ENCODE measurements around the gene SYCP3. TPM values are rescaled to one million over a fixed set of nuclear protein-coding genes. Genes with fewer than 3 reads are reported as not detected.

The SYCP3 gene
- total RNA-seq, 1 experiment from 2014 or later = 0.31 TPM

DNA sequence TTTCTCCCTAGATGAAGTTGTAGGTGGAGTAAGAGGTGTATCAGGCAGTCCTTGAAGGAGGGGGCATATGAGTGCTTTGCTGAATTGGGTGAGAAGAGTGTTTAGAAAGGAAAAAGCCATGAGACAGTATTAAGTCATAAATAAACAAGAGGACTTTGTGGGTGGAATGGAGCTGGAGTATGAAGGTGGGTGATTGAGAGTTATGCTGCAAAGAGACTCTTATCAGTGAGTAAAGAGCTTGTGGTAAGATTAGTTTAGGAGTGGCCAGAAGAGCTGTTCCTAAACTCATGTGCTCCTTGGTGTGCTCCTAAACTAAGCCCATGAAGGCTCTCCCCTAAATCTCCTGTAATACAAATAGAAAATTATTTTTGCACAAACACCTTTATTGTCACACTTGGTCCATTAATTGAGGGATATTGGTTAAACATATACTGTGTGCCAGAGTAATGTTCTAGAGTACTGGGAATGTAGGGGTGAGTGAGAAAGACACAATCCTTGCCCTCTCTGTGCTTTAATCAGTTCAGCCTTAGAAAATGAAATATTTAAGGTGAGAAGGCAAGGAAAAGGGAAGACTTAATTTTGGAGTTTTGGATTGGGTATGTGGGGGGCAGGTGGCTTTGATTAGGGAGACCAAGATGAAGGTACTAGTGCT, 32.0 kb downstream of the SYCP3 start:
- H3K4me2 ChIP-seq (ENCODE audit: insufficient read depth, insufficient read length, low read length) = no peak overlapping the region
- H3K4ac ChIP-seq (ENCODE audit: low read depth, low read length) = no peak overlapping the region
- no peak overlapping the region for H4K8ac ChIP-seq (replicated peaks; ENCODE audit: insufficient read length, low read depth, low read length)
- H3K4me1 ChIP-seq (ENCODE audit: insufficient read depth, low read length) = no peaks in the 10 kb centered on the region
- Mint-ChIP-seq H3K36me3 (ENCODE audit: insufficient read depth in 1 of 3, low read depth in 3 of 3) (no peaks in the 10 kb centered on the region), H3K9me3 (no peaks in the 10 kb centered on the region), H3K27me3 (ENCODE audit: low read depth) (no peaks in the 10 kb centered on the region), H3K4me3 (no peak overlapping the region), H3K27ac (peak overlapping the region in 2 of 3 experiments; percentile 25 to 35; a peak in 3 of 7 replicates), H3K4me1 (peaks cover 8 to 12% of the 10 kb centered on the region in 2 experiments; a peak in 3 of 4 replicates)
- H2BK12ac ChIP-seq (ENCODE audit: insufficient read length, low read depth, low read length) = no peak overlapping the region
- H4K20me1 ChIP-seq (ENCODE audit: control insufficient read depth, insufficient read depth, insufficient read length) = no peaks in the 10 kb centered on the region
- no peak overlapping the region for H3K18ac ChIP-seq (ENCODE audit: insufficient read length, low read depth, low read length)
- no peaks in the 10 kb centered on the region for H3K9me3 ChIP-seq (ENCODE audit: control insufficient read depth, low read depth, low read length)
- H3K23ac ChIP-seq (ENCODE audit: insufficient read length, low read depth, low read length) = no peak overlapping the region
- no peak overlapping the region for H2AFZ ChIP-seq (ENCODE audit: low read length)
- TF ChIP-seq, protein P1, sequence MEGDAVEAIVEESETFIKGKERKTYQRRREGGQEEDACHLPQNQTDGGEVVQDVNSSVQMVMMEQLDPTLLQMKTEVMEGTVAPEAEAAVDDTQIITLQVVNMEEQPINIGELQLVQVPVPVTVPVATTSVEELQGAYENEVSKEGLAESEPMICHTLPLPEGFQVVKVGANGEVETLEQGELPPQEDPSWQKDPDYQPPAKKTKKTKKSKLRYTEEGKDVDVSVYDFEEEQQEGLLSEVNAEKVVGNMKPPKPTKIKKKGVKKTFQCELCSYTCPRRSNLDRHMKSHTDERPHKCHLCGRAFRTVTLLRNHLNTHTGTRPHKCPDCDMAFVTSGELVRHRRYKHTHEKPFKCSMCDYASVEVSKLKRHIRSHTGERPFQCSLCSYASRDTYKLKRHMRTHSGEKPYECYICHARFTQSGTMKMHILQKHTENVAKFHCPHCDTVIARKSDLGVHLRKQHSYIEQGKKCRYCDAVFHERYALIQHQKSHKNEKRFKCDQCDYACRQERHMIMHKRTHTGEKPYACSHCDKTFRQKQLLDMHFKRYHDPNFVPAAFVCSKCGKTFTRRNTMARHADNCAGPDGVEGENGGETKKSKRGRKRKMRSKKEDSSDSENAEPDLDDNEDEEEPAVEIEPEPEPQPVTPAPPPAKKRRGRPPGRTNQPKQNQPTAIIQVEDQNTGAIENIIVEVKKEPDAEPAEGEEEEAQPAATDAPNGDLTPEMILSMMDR (conservative IDR thresholded peaks at IDR 0.05) = no peak
- no peak overlapping the region for H2BK5ac ChIP-seq (ENCODE audit: insufficient read length, low read length)
- DNase-seq = no peak
- H3K23me2 ChIP-seq (ENCODE audit: insufficient read length, low read depth, low read length, poor library complexity, severe bottlenecking) = no peaks in the 10 kb centered on the region
- no peak overlapping the region for H3K56ac ChIP-seq (ENCODE audit: insufficient read length, low read depth, low read length)
- no peaks in the 10 kb centered on the region for H3K79me2 ChIP-seq (ENCODE audit: insufficient read depth, low read length)
- no peak overlapping the region for H2BK120ac ChIP-seq (ENCODE audit: low read depth, low read length, poor library complexity, severe bottlenecking)
- no peak overlapping the region for H3K14ac ChIP-seq (ENCODE audit: insufficient read depth, low read length)
- no peak overlapping the region for H2BK15ac ChIP-seq (ENCODE audit: low read depth, low read length)
- H3K27ac ChIP-seq (ENCODE audit: insufficient read length, low read depth, low read length) = no peak overlapping the region
- H3K27me3 ChIP-seq (ENCODE audit: insufficient read depth, low read length) = no peaks in the 10 kb centered on the region
- H2AK5ac ChIP-seq (ENCODE audit: insufficient read length, low read length) = no peak overlapping the region
- H4K91ac ChIP-seq (ENCODE audit: insufficient read length, low read depth, low read length) = no peak overlapping the region
- no peak overlapping the region for H3T11ph ChIP-seq (ENCODE audit: low read length)
- no peak overlapping the region for H4K5ac ChIP-seq (ENCODE audit: insufficient read length, low read depth, low read length)
- H3K79me1 ChIP-seq (ENCODE audit: insufficient read depth, low read depth, low read length, poor library complexity, severe bottlenecking) = no peaks in the 10 kb centered on the region
- no peak overlapping the region for H3K9ac ChIP-seq (ENCODE audit: extremely low read depth, insufficient read length, low read length)
- no peak overlapping the region for H2BK20ac ChIP-seq (ENCODE audit: low read depth, low read length, poor library complexity, severe bottlenecking)
